Measurements from ENCODE around the gene NLK. TPM values are rescaled to one million over a fixed set of nuclear protein-coding genes. Genes with fewer than 3 reads are reported as not detected.

The NLK gene
- polyA plus RNA-seq, 1 donor from 2014 or later, result 81.7 TPM

DNA sequence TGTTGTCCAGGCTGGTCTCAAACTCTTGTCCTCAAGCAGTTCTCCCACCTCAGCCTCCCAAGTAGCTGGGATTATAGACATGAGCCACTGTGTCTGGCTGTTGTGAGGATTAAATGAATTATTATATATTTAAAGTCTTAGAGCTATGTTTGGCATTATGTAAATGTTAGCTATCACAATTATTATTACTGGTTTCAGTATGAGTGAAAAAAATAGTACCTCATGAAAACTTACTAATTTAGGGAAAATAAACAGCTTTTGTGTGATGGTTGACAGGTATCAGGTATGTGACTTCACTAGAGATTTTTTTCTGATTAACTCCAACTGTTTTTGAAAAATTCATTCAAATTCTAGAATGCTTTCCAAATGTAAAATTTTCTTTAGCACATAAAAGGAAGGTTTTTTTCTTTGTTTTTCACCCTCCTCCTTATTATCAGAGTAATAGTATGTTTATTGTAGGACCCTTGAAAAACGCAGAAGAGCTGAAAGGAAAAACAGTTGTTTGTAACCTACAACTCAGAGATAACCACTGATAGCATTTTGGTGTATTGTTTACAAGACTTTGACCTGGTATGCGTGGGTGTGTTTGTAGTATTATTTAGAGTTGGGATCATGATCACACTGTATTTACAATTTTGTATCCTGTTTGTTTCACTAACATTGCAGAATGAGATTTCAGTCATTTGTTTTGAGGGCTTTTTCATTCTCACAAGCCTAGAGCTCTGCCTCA is 13.2 kb downstream of the NLK start:
- peaks cover 49% of the 10 kb centered on the region for H3K79me2 ChIP-seq (replicated peaks; ENCODE audit: insufficient read depth, low read length)
- H3F3A ChIP-seq (ENCODE audit: insufficient read depth, low read length, poor library complexity, severe bottlenecking), result no peaks in the 10 kb centered on the region
- no peak overlapping the region for H3K4me2 ChIP-seq (ENCODE audit: low read length)
- no peaks in the 10 kb centered on the region for H3K9me3 ChIP-seq (ENCODE audit: low read length)
- no peak overlapping the region for H3K27ac ChIP-seq (ENCODE audit: low read length)
- H3K36me3 ChIP-seq (ENCODE audit: insufficient read depth, low read length), result no peaks in the 10 kb centered on the region
- no peaks in the 10 kb centered on the region for H4K20me1 ChIP-seq (ENCODE audit: insufficient read depth)
- H3K9ac ChIP-seq (ENCODE audit: low read length), result no peak overlapping the region
- no peak overlapping the region for H3K4me3 ChIP-seq (ENCODE audit: low read length)
- no peak overlapping the region for H2AFZ ChIP-seq (ENCODE audit: low read depth, low read length)
- TF ChIP-seq, protein P1, sequence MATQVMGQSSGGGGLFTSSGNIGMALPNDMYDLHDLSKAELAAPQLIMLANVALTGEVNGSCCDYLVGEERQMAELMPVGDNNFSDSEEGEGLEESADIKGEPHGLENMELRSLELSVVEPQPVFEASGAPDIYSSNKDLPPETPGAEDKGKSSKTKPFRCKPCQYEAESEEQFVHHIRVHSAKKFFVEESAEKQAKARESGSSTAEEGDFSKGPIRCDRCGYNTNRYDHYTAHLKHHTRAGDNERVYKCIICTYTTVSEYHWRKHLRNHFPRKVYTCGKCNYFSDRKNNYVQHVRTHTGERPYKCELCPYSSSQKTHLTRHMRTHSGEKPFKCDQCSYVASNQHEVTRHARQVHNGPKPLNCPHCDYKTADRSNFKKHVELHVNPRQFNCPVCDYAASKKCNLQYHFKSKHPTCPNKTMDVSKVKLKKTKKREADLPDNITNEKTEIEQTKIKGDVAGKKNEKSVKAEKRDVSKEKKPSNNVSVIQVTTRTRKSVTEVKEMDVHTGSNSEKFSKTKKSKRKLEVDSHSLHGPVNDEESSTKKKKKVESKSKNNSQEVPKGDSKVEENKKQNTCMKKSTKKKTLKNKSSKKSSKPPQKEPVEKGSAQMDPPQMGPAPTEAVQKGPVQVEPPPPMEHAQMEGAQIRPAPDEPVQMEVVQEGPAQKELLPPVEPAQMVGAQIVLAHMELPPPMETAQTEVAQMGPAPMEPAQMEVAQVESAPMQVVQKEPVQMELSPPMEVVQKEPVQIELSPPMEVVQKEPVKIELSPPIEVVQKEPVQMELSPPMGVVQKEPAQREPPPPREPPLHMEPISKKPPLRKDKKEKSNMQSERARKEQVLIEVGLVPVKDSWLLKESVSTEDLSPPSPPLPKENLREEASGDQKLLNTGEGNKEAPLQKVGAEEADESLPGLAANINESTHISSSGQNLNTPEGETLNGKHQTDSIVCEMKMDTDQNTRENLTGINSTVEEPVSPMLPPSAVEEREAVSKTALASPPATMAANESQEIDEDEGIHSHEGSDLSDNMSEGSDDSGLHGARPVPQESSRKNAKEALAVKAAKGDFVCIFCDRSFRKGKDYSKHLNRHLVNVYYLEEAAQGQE (IDR thresholded peaks at IDR 0.05; ENCODE audit: borderline replicate concordance), result no peak
- TF ChIP-seq SMC3 (conservative IDR thresholded peaks at IDR 0.05; ENCODE audit: poor library complexity) (no peak), POLR2AphosphoS5 (IDR thresholded peaks at IDR 0.05) (no peak), RAD21 (conservative IDR thresholded peaks at IDR 0.05) (no peak), TAF1 (IDR thresholded peaks at IDR 0.05; ENCODE audit: low read depth) (no peak), EZH2 (IDR thresholded peaks at IDR 0.05; ENCODE audit: borderline replicate concordance, insufficient read depth, low read length, poor library complexity, severe bottlenecking) (no peak), EP300 (conservative IDR thresholded peaks at IDR 0.05; ENCODE audit: poor library complexity, severe bottlenecking) (no peak)
- TF ChIP-seq, protein P2, sequence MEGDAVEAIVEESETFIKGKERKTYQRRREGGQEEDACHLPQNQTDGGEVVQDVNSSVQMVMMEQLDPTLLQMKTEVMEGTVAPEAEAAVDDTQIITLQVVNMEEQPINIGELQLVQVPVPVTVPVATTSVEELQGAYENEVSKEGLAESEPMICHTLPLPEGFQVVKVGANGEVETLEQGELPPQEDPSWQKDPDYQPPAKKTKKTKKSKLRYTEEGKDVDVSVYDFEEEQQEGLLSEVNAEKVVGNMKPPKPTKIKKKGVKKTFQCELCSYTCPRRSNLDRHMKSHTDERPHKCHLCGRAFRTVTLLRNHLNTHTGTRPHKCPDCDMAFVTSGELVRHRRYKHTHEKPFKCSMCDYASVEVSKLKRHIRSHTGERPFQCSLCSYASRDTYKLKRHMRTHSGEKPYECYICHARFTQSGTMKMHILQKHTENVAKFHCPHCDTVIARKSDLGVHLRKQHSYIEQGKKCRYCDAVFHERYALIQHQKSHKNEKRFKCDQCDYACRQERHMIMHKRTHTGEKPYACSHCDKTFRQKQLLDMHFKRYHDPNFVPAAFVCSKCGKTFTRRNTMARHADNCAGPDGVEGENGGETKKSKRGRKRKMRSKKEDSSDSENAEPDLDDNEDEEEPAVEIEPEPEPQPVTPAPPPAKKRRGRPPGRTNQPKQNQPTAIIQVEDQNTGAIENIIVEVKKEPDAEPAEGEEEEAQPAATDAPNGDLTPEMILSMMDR (IDR thresholded peaks at IDR 0.05; ENCODE audit: poor library complexity, severe bottlenecking), result no peak
- H3K9me2 ChIP-seq (ENCODE audit: insufficient read depth, low read length), result no peaks in the 10 kb centered on the region
- no peaks in the 10 kb centered on the region for H3K27me3 ChIP-seq (ENCODE audit: insufficient read depth, low read depth, low read length)

DNA sequence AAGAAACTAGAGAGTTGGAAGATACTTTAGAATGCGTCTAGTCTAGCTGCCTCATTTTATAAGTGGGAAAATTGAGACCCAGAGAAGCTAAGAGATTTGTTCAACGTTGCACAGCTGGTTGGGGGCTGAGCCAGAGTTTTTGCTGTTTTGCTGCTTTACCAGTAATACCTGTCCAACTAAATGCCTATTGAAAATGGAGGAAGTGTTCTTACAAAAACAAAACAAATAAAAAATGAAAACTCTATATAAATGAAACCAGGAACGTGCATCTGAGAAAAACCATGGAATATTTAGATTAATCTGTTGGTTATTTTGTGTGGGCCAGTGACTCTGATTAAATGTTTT is 13.8 kb downstream of the NLK start:
- Histone ChIP-seq H3K27ac (ENCODE audit: low read length) (no peak overlapping the region), H4K20me1 (ENCODE audit: insufficient read depth) (no peaks in the 10 kb centered on the region)
- TF ChIP-seq SMC3 (conservative IDR thresholded peaks at IDR 0.05; ENCODE audit: poor library complexity) (no peak), MXI1 (conservative IDR thresholded peaks at IDR 0.05; ENCODE audit: poor library complexity, severe bottlenecking) (no peak), RAD21 (conservative IDR thresholded peaks at IDR 0.05) (no peak), EP300 (conservative IDR thresholded peaks at IDR 0.05; ENCODE audit: poor library complexity, severe bottlenecking) (no peak), POLR2AphosphoS5 (IDR thresholded peaks at IDR 0.05) (no peak), TAF1 (IDR thresholded peaks at IDR 0.05; ENCODE audit: low read depth) (no peak), EZH2 (IDR thresholded peaks at IDR 0.05; ENCODE audit: borderline replicate concordance, insufficient read depth, low read length, poor library complexity, severe bottlenecking) (no peak)
- TF ChIP-seq, protein P1 (IDR thresholded peaks at IDR 0.05; ENCODE audit: borderline replicate concordance), result no peak
- TF ChIP-seq, protein P2 (IDR thresholded peaks at IDR 0.05; ENCODE audit: poor library complexity, severe bottlenecking), result no peak

More for the DNA sequence above, 13.8 kb downstream of the NLK start:
- no peaks in the 10 kb centered on the region for H3F3A ChIP-seq (ENCODE audit: insufficient read depth, low read length, poor library complexity, severe bottlenecking)
- H3K9me3 ChIP-seq (ENCODE audit: low read length), result no peaks in the 10 kb centered on the region
- no peak overlapping the region for H2AFZ ChIP-seq (ENCODE audit: low read depth, low read length)
- H3K4me3 ChIP-seq (ENCODE audit: low read length), result no peak overlapping the region
- H3K4me2 ChIP-seq (ENCODE audit: low read length), result no peak overlapping the region
- no peaks in the 10 kb centered on the region for H3K27me3 ChIP-seq (ENCODE audit: insufficient read depth, low read depth, low read length)
- no peaks in the 10 kb centered on the region for H3K9me2 ChIP-seq (ENCODE audit: insufficient read depth, low read length)
- H3K79me2 ChIP-seq (replicated peaks; ENCODE audit: insufficient read depth, low read length), result peaks cover 43% of the 10 kb centered on the region
- no peak overlapping the region for H3K9ac ChIP-seq (ENCODE audit: low read length)
- H3K36me3 ChIP-seq (ENCODE audit: insufficient read depth, low read length), result no peaks in the 10 kb centered on the region

Measured in neural cell (in vitro differentiated cells).